Stimulated activated CD4-positive, alpha-beta T cell treated with anti-CD3 and anti-CD28 coated beads, TNF-alpha, amount 100 ng/mL, for 48 hours (primary cell): ENCODE data around the gene FOS.
"Not testable (repeated sequence)": the region's sequence is repeated elsewhere in the genome, so short reads cannot be mapped to it uniquely, and the experiment has no call there.

Experiments used
- DNase-seq, 3 donors: peaks; one replicate each; pipeline ENCODE4 v3.0.0-alpha.2; 2020; ENCODE audit warnings: low read depth in 3 of 3

The FOS gene

GRCh38 chr14:75294649-75295033 is 16.0 kb downstream of the FOS start:
- DNase-seq, result no peak

- DNase-seq, result no peak
Measured at GRCh38 chr14:75295061-75295461, 16.4 kb downstream of the FOS start.

- peak; percentile 56 to 73 (median 64) for DNase-seq
Measured at GRCh38 chr14:75295491-75296345, 17.1 kb downstream of the FOS start.

GRCh38 chr14:75297411-75298040 is 18.9 kb downstream of the FOS start:
- DNase-seq, result no peak

GRCh38 chr14:75298187-75298965 is 19.7 kb downstream of the FOS start:
- DNase-seq, result no peak

GRCh38 chr14:75299059-75299458 is 20.4 kb downstream of the FOS start:
- DNase-seq, result no peak

- no peak for DNase-seq
Measured at GRCh38 chr14:75299576-75299975, 20.9 kb downstream of the FOS start.

- peak in 2 of 3 donors; percentile 24 for DNase-seq
Measured at GRCh38 chr14:75301666-75302325, 23.2 kb downstream of the FOS start.

GRCh38 chr14:75303381-75303789 is 24.8 kb downstream of the FOS start:
- DNase-seq, result peak in 1 of 3 donors; percentile 21

- not testable (repeated sequence) for DNase-seq
Measured at GRCh38 chr14:75306410-75306809, 27.8 kb downstream of the FOS start.

GRCh38 chr14:75306927-75307699 is 28.5 kb downstream of the FOS start:
- DNase-seq, result peak in 1 of 3 donors; percentile 9

GRCh38 chr14:75307700-75308379 is 29.2 kb downstream of the FOS start:
- DNase-seq, result peak; percentile 56 to 82 (median 71)

- DNase-seq, result not testable (repeated sequence)
Measured at GRCh38 chr14:75308991-75309390, 30.4 kb downstream of the FOS start.

GRCh38 chr14:75309561-75309960 is 30.9 kb downstream of the FOS start:
- DNase-seq, result not testable (repeated sequence)

- DNase-seq, result no peak
Measured at GRCh38 chr14:75310295-75311111, 31.9 kb downstream of the FOS start.

GRCh38 chr14:75311356-75311755 is 32.7 kb downstream of the FOS start:
- DNase-seq, result no peak

GRCh38 chr14:75312341-75312740 is 33.7 kb downstream of the FOS start:
- DNase-seq, result no peak

- no peak for DNase-seq
Measured at GRCh38 chr14:75313294-75313693, 34.7 kb downstream of the FOS start.

GRCh38 chr14:75315144-75315543 is 36.5 kb downstream of the FOS start:
- DNase-seq, result no peak

GRCh38 chr14:75317148-75317547 is 38.5 kb downstream of the FOS start:
- no peak for DNase-seq
